HUES6 (cell line): ENCODE data around the gene ALG2.
A peak's percentile ranks its signal among the peaks of the same experiment; 100 is the strongest.

Experiments
- H3K27ac ChIP-seq: 2 replicates; pipeline ENCODE4 v1.7.0; 2013; ENCODE audit warnings: low read depth, mild to moderate bottlenecking, low read length, inconsistent platforms
- H3K27me3 ChIP-seq: 2 replicates; pipeline ENCODE4 v1.6.1; 2013; ENCODE audit warnings: low read length; ENCODE audit not compliant: control insufficient read depth, insufficient read depth
- H3K36me3 ChIP-seq: 2 replicates; pipeline ENCODE4 v1.6.1; 2013; ENCODE audit warnings: low read length; ENCODE audit not compliant: control insufficient read depth, insufficient read depth
- H3K4me1 ChIP-seq: 2 replicates; pipeline ENCODE4 v1.6.1; 2013; ENCODE audit warnings: low read length; ENCODE audit not compliant: control insufficient read depth, insufficient read depth
- H3K4me3 ChIP-seq: 2 replicates; pipeline ENCODE4 v1.5.1; 2013; ENCODE audit warnings: low read depth, low read length
- H3K9ac ChIP-seq: one replicate; pipeline ENCODE4 v1.6.1; 2013; ENCODE audit warnings: mild to moderate bottlenecking, low read length
- H3K9me3 ChIP-seq: 2 replicates; pipeline ENCODE4 v1.6.1; 2013; ENCODE audit warnings: low read depth, low read length; ENCODE audit not compliant: control insufficient read depth, insufficient read depth

The ALG2 gene

DNA sequence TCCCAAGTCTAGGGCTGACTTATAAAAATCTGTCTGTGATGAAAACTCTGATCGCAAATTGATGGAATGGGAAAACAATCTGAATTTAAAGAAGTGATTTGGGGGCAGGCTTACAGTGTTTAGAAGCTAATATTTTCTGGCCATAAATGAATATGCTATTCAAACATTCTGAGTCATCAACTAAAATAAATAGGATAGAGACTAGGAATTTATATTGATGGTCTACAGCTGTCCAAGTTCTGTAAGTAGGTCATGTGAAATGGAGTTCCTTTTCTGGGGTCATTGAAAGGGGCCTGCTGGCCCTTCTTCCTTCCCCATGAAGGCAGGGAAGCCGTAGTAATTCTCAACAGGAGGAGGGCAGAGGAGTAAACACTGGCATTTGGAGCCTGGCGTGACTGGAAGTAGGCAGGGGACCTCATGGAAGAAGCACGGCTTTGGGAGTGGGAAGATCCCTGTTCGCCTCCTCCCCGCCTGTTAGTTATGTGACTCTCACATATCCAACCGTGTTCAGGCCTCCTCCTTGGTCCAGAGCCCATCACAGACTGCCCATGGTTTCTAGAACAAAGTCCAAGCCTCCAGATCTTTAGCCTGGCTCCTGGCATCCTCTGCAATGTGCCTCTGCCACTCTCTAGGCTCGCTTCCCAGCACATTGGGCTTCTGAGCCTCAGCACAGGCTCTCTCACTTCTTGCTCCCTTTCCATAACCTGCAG lies 31.7 kb downstream of the ALG2 start:
- Histone ChIP-seq H3K9ac (no peak overlapping the region), H3K27me3 (0 out of 2 replicates have a peak, but pooled peaks cover 5% of the 10 kb centered on the region), H3K9me3 (no peaks in the 10 kb centered on the region), H3K4me3 (no peak overlapping the region), H3K4me1 (peaks cover under 1% of the 10 kb centered on the region), H3K27ac (no peak overlapping the region), H3K36me3 (no peaks in the 10 kb centered on the region)

DNA sequence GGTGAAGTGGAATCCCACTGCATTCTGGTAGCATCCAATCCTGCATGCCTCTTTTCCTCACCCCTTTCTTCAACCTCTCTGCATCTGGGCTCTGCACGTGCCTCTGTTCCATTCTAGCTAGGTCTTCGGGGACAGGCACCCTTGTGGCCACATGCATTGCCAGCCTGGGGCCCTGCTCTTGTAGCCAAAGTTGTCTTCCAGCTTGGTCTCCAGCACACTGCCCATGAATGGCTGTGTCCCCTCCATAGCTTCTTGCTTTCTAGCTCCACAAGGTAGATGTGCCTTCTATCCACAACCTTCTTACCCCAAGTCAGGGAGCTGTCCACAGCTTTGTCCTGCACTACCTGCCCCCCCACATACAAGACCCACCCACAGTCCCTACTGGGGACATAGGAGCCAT lies 32.6 kb downstream of the ALG2 start:
- Histone ChIP-seq H3K27me3 (0 out of 2 replicates have a peak, but pooled peaks cover 5% of the 10 kb centered on the region), H3K4me1 (peaks cover 4% of the 10 kb centered on the region), H3K9me3 (no peaks in the 10 kb centered on the region), H3K27ac (no peak overlapping the region), H3K9ac (no peak overlapping the region), H3K36me3 (no peaks in the 10 kb centered on the region), H3K4me3 (no peak overlapping the region)

DNA sequence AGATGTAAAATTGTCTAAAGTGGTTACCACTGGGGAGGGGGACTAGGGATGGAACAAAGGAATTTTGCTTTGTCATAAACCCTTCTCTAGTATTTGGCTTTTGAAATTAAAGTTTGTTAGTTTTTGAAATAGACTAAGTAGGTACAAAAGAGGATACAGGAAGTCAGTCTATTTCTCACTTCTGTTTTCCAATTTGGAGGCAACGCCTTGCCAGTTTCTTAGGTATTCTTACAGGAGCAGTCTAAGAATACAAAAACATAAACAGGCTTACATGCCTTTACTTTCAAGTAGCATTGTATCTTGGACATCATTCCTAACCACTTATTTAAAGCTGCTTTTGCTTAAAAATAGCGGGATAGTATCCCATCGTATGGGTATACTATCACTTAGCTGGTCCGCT lies 34.4 kb downstream of the ALG2 start:
- Histone ChIP-seq H3K27ac (no peak overlapping the region), H3K9ac (no peak overlapping the region), H3K4me1 (peaks cover 7% of the 10 kb centered on the region), H3K36me3 (no peaks in the 10 kb centered on the region), H3K9me3 (no peaks in the 10 kb centered on the region), H3K4me3 (no peak overlapping the region), H3K27me3 (0 out of 2 replicates have a peak, but pooled peaks cover 5% of the 10 kb centered on the region)

DNA sequence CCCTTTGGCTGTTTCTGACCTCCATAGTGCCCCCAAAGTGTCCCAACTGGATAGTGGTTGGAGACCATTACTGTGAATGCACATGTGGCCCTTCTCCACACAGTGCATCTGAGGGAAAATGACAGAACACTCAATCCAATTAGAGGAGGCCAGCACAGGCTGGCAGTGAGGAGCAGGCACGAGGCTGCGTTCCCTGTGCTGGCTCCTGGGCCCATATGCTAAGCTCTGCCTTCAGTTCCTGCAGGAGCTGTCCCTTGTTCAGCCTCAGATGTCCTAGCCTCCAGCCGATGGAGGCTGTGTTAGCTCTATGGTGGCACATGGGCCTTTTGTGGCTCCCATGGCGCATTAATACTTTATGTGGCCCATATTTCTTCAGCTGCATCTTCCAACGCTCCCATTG lies 35.8 kb downstream of the ALG2 start:
- H3K36me3 ChIP-seq: no peaks in the 10 kb centered on the region
- H3K9ac ChIP-seq: no peak overlapping the region
- H3K4me3 ChIP-seq: no peak overlapping the region
- no peak overlapping the region for H3K27ac ChIP-seq
- no peaks in the 10 kb centered on the region for H3K9me3 ChIP-seq
- H3K4me1 ChIP-seq: peaks cover 7% of the 10 kb centered on the region
- H3K27me3 ChIP-seq: 0 out of 2 replicates have a peak, but pooled peaks cover 5% of the 10 kb centered on the region

DNA sequence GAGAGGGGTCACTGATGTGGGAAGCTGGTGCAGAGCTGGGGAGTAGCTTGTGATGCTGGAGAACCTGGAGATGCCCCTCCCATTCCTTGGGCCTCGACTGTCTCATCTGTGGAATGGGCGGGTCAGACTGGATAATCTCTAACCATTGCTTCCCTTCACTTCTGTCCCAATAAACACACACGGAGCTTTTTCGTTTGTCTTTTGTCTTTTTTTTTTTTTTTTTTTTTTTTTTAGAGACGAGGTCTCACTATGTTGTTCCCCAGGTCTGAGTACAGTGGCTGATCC lies 36.5 kb downstream of the ALG2 start:
- H3K4me1 ChIP-seq: peaks cover 7% of the 10 kb centered on the region
- H3K36me3 ChIP-seq: no peaks in the 10 kb centered on the region
- no peak overlapping the region for H3K27ac ChIP-seq
- H3K9me3 ChIP-seq: no peaks in the 10 kb centered on the region
- H3K27me3 ChIP-seq: 0 out of 2 replicates have a peak, but pooled peaks cover 5% of the 10 kb centered on the region
- H3K4me3 ChIP-seq: no peak overlapping the region
- H3K9ac ChIP-seq: no peak overlapping the region

DNA sequence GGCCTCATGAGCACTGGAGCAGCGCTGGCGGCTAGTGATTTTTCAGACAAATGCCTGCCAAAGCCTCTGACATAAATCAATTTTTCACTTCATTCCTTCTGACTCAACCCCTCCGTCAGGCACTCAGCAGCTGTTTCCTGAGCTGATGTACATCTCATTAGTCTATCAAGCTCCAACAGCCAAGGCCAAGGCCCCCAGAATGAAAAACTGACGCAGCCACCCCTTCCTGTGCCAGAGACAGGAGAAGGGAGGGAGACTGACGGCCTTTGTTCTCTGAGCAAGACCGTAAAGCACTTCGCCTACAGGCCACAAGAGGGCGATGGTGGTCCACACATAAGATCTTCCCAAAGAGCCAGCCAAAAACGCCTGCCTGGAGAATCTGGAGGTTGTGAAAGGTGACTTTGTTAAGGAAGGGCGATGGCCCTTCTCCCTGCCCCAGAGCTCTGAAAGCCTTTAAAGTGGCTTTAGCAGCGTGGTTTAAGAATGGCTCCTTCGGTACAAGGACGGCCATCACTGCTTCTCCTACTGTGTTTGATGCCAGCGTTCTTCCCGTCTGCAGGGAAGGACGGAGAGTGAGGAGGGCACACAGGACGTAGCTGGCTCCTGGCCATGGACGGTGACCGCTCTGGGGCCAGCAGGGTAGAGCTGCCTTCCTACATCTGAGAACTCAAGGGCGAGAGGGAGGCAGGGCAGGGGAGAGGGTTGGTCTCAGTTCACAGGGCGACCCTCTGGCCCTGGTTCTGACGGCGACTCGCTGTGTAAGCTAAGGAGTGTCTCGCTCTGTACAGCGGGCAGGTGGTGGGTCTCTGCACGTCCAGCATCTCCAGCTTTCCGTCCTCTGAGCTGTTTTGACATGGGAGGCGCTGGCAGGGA lies 37.0 kb downstream of the ALG2 start:
- Histone ChIP-seq H3K9me3 (no peaks in the 10 kb centered on the region), H3K9ac (peak overlapping the region; percentile 14), H3K27me3 (0 out of 2 replicates have a peak, but pooled peaks cover 5% of the 10 kb centered on the region), H3K27ac (no peak overlapping the region), H3K36me3 (no peaks in the 10 kb centered on the region), H3K4me3 (no peak overlapping the region), H3K4me1 (peaks cover 7% of the 10 kb centered on the region)

DNA sequence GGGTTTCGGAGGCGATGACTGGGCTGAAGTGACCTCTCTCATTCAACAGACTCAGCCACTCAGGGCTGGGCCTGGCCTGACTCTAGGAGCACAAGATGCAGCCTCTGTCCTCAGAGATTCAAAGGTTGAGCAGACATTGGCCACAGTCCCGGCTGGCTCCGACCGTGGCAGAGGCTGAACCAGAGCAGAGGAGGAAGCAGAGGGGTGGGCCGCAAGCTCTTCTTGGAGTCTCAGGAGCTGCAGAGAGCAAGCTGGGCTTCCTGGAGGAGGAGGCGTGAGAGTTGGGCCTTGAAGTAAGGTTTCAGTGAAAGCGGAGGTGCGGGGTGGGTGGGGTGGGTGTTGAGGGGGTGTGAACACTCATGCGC lies 37.6 kb downstream of the ALG2 start:
- no peaks in the 10 kb centered on the region for H3K9me3 ChIP-seq
- 0 out of 2 replicates have a peak, but pooled peaks cover 5% of the 10 kb centered on the region for H3K27me3 ChIP-seq
- peaks cover 7% of the 10 kb centered on the region for H3K4me1 ChIP-seq
- H3K4me3 ChIP-seq: no peak overlapping the region
- H3K27ac ChIP-seq: no peak overlapping the region
- H3K9ac ChIP-seq: no peak overlapping the region
- no peaks in the 10 kb centered on the region for H3K36me3 ChIP-seq

DNA sequence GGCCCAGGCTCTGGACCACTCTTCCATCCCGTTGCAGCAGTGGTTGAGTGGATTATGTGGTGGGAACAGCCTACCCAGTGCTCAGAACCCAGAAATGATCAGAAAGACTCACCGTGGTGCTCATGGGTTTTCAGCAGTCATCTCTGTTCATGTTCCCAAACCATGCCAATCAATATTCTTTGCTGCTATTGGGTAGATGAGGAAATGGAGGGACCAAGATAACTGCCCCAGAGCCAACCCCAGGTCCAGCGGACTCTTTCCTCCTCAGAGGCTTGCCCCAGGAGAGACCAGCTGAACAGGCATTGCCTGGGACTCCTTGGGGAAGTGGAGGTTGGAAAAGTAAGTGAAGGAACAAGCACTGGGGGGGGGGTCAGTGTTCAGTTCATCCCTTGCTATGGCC lies 38.1 kb downstream of the ALG2 start:
- no peak overlapping the region for H3K9ac ChIP-seq

DNA sequence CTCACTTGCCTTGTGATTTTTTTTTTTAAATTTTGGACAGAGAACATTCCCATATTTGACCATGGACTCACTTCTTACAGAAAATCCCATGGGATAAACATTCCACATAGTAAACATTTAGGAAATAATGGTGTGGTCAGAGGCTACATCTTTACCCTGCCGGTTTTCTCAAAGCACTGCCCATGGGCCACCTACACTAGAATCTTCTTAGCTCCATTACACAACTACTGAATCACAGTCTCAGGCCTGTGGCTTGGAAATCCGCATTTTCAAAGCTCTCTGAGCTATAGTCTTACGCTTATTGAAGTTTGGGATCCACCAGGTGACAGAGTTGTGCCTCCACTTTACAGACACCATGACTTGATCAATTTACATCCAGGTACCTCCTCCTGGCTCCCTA lies 39.4 kb downstream of the ALG2 start:
- Histone ChIP-seq H3K9ac (no peak overlapping the region), H3K27ac (no peak overlapping the region), H3K36me3 (no peaks in the 10 kb centered on the region)

More for the DNA sequence above, 38.1 kb downstream of the ALG2 start:
- H3K27ac ChIP-seq: no peak overlapping the region
- 0 out of 2 replicates have a peak, but pooled peaks cover 4% of the 10 kb centered on the region for H3K27me3 ChIP-seq
- no peak overlapping the region for H3K4me3 ChIP-seq
- H3K36me3 ChIP-seq: no peaks in the 10 kb centered on the region
- peaks cover 7% of the 10 kb centered on the region for H3K4me1 ChIP-seq
- H3K9me3 ChIP-seq: no peaks in the 10 kb centered on the region

DNA sequence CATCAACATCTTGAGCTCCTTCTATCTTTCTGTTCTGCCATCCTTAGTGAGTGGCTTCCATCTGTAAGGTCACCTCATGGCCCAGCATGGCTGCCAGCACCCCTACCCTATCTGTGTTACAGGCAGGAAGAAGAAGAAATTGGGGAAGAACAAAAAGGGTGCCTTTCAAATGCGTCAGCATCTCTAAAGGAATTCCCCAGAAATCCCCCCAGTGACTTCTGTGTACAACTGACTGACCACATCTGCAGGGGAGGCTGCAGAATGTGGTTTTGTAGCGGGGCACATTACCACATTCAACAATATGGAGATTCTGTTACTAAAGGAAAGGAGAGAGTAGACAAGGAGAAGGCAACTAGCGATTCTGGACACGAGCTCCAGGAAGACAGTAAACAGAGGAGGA lies 40.1 kb downstream of the ALG2 start:
- Histone ChIP-seq H3K36me3 (no peaks in the 10 kb centered on the region), H3K4me3 (no peak overlapping the region), H3K9ac (no peak overlapping the region), H3K27me3 (no peaks in the 10 kb centered on the region), H3K4me1 (peaks cover 9% of the 10 kb centered on the region), H3K9me3 (no peaks in the 10 kb centered on the region), H3K27ac (no peak overlapping the region)

More for the DNA sequence above, 39.4 kb downstream of the ALG2 start:
- Histone ChIP-seq H3K9me3 (no peaks in the 10 kb centered on the region), H3K4me3 (no peak overlapping the region), H3K27me3 (no peaks in the 10 kb centered on the region), H3K4me1 (peaks cover 7% of the 10 kb centered on the region)

DNA sequence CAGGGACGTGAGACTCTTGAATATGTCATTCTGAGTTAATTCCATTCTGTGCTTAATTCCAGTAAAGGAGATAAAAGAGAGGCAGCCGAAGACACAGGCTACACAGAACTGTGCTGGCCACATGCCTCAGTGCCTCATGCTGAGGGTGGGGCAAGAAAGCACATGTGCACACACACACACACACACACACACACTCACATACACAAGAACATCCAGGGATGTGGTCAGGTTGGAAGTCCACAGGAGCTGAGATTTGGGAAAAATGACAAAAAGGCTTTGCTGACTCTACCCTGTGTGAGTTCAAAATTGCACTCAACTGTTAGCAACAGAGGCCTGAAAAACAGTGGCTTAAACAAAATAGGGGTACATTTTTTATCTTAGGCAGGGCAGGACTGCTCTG lies 40.5 kb downstream of the ALG2 start:
- Histone ChIP-seq H3K27ac (no peak overlapping the region), H3K9ac (no peak overlapping the region), H3K36me3 (no peaks in the 10 kb centered on the region), H3K27me3 (no peaks in the 10 kb centered on the region), H3K4me3 (no peak overlapping the region), H3K4me1 (peaks cover 12% of the 10 kb centered on the region), H3K9me3 (no peaks in the 10 kb centered on the region)
